Measurements from ENCODE around the gene ARHGAP24.

The ARHGAP24 gene

DNA sequence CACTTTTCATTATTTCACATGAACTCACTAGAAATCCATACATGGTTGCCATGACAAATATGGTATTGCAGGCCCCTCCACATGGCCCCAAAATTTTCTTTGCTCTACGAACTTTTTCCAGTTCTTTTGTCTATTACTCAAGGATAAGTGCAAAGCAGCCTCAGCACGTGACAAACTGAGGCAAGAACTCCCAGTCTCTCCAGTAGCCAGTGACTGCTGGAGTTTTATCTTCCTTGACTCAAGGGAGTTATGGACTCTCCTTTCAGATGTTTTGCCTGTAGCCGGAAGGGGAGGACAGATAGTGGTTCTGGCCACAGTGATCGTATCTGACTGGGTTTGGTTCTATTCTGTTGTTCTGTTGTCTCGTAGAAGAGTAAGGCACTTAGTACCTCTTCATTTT, 105.5 kb downstream of the ARHGAP24 start:
- no peak for DNase-seq (ENCODE audit: low spot score)

DNA sequence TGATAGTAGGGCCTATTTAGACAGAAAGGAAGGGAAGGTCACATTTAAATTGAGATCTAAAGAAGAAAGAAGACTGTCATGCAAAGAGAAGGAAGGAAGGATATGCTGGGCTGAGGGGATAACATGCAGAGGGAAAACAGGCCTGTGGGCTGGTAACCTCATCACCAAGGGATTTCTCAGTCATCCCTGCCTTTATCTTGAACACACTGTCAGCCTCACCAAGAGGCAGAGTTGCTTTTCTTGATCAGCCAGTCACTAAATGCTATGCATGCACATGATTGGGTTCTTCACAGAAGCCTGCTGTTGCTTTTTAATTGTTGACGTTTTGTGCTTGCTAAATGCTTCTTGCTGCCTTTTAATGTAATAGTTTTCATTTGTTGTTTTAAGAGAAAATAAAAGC, 113.0 kb downstream of the ARHGAP24 start:
- no peak for DNase-seq (ENCODE audit: low spot score)

DNA sequence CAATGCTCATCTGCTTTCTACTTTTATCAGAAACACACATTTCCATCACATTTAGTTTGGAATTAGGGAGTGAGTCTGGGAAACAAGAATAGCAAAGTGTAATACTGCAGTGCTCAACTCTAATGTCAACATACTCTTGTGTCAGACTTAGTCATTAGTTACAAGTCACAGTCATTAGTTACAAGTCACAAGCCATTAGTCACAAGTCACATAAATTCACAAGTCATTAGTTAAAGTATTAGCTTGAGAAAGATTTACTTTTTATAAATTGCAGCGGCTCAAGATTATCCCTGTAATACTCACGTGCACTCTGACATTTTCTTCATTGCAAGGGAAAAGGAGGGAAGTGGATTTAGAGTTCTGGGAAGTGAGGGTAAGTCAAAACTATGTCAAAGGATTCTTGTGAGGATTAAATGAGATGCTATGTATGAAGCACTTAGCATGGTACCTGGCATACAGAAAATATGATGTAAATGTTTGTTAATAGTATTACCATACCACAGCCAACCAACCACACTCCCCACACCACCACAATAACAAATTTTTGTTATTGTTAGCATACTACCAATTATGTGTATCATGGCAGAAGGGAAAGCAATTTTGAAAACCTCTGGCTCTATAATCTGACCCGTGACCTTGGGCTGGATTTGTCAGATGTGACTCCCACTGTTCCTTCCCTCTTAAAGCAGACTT, 116.6 kb downstream of the ARHGAP24 start:
- no peak for DNase-seq (ENCODE audit: low spot score)

DNA sequence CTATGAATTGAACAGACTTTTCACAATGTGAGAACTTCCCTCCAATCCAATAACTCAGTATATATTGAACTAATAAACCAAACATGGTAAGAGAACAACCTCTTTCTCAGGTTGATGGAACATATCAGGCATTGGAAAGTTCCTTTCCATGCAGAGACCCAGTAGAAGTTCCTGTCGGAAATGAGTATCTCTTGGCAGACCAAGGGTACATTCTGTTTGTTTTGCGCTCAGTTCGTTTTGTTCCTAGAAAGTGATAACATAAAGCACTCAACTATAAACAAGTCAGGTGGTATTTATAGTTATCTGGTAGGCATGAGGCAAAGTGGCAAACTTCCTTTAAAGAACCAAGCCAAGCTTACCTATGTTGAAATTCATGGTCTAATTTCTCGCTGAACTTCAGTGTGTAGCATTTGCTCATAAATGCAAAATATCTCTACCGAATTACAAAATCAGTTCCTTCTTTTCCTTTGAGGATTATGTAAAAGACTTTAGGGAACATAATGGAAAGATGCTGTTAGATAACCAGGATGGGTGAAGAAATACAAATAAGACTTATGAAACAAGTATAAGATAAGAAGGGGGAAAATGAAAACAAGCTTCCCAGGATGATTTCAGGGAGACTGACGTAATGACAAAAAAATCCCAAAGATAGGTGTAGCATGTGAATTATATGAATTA, 120.3 kb downstream of the ARHGAP24 start:
- no peak for DNase-seq (ENCODE audit: low spot score)

DNA sequence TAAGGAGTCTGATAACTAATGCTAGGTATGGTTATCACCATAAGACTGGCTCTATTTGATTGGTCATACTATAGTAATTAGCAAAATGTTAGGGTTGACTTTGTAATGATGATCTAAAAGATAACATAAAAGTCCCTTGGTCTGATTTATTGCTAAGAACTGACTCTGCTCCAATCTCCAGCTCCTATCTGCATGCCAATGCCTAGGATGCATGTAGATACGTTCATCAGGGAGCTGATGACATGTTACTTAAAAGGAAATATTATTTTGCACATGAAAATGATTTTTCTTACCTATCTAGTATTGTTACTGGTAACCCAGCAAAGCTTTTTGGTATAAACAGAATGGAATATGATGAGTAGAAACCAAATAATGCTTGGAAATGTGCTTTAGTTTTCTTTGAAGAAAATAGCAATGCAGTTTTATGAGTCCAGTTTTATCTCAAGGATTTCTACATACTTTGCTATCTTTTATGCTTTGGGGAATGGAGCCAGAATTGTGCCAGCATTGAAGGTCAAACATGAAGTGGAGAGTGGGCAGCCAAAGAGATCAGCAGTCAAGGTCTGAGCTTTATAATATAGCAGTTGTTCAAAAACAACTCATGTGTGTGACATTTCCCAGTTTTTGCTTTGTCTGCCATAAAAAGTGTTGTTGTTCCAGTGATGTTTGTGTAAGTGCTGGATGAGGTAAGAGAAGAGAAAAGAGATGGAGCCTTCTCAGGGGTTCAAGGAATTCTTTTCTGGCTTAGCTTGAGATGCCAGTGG, 121.0 kb downstream of the ARHGAP24 start:
- no peak for DNase-seq (ENCODE audit: low spot score)

DNA sequence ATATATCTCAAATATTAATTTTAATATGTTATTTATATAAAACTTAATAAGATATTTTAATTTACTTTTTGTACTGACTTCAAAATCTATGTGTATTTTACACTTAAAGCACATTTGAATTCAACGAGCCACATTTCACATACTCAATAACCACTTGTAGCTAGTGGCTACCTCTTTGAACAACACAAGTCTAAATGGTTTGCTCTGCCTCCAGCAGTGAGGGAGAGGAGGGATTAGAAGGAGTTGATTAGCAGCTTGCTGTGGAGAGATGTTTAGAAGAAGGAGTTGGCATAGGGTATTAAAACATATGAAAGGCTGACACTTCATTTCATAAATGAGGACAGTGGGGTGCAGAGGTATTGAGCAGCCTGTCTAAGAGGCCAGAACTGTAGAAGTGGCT, 124.0 kb downstream of the ARHGAP24 start:
- DNase-seq (ENCODE audit: low spot score) = no peak

DNA sequence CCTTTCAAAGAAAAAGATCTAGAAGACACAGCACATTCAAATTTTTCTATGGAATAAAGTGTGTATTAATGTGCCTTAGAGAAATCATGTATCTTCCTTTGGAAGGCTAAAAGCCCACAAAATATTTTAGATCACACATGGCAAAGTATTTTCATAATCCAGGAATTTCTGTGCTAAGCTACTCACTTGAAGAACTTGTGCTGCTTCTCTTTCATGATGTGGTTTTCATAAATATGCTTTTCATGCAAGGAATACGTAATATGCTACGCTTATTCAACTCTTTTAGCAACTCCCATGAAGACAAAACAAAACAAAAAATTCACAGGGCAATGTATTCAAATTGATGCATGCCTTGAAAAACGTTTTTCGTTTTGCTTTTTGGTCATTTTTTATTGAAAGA, 125.6 kb downstream of the ARHGAP24 start:
- no peak for DNase-seq (ENCODE audit: low spot score)

DNA sequence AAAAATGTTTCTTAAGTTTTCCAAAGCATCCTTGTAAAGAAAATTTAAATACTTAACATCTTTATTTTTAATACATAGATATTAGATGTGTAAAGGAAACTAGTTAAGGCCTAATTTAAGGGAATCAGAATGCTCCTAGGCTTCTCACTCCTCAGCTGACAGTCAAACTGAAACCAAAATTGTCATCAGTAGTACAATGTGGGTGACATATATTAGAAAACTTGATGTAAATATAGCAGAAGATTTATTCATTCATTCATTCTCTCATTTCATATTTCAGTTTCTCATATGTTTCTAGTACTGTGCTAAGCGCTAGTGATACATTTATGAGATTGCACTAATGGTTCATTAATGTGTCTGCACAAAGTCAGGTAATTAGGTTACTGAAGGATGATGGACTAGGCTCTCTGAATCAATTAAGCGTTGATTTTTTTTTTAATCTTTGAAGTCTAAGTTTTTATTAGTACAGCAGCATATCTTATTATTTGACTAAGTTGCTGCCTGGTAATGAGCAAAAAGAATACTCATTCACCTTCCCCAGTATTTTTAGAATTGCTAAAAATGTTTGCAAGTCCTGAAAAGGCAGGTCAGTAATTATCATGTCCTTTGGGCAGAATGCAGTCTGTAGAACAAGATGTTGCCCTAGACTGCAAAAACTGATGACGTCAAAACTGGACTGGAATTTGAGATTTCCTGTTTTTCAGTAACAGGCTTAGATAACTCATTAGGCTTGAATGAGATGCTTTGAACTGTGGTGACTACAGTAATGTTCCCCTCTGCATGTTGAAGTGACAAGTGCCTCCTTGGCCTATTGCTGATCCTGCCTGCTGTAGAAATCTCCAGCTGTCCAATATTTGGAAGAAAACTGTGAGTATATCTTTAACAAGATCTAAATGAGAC, 128.7 kb downstream of the ARHGAP24 start:
- no peak for DNase-seq (ENCODE audit: low spot score)

DNA sequence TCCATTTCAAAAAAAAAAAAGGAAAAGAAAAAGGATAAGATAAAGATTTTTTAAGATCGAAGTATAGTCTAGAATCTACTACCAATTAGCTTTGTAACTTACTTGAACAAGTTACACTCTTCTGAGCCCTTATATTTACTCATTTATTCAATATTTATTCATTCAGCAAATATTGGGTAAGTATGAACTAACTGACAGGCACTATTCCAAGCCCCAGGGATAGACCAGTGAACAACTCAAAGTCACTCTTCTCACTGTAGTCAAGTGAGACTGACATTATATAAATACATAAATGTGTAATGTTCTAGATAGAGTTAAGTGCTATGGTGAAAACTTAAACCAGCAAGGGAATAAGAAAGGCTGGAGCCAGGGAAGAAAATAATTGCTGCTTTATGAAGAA, 131.6 kb downstream of the ARHGAP24 start:
- no peak for DNase-seq (ENCODE audit: low spot score)

DNA sequence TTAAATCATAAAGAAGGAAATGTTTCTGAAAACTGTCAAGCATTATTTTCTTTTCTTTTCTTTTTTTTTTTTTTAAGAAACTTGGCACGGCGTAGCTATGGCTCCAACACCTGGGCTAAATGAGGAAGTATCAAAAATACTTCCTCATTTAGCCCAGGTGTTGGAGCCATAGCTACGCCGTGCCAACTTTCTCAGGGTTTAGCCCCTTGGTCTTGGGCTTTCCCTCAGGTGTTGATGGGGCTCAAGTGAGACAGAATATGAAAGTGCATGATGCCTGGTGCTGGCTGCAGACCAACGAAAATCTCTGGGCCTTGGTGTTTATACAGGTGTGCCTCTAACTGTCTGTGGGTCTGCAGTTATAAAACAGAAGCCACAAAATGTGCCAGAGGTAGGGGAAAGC, 132.7 kb downstream of the ARHGAP24 start:
- DNase-seq (ENCODE audit: low spot score) = no peak

DNA sequence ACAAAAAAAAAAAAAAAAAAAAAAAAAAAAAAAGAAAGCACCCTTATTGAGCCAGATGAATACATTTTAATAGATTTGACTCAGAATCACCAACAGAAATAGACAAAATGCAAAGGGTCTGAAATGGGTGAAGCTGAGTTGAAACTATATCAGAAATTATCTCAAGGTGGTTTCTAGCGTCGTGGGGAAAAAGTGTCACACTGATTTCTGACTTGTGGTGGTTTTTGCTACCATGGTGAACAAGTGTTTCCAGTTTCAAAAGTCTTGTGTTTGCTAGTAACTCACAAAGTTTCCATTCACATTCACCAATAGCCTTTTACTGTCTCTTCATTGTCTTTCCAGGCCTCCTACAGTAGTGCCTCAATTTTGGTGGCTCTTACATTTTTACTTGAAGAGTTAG, 135.5 kb downstream of the ARHGAP24 start:
- DNase-seq (ENCODE audit: low spot score) = no peak

DNA sequence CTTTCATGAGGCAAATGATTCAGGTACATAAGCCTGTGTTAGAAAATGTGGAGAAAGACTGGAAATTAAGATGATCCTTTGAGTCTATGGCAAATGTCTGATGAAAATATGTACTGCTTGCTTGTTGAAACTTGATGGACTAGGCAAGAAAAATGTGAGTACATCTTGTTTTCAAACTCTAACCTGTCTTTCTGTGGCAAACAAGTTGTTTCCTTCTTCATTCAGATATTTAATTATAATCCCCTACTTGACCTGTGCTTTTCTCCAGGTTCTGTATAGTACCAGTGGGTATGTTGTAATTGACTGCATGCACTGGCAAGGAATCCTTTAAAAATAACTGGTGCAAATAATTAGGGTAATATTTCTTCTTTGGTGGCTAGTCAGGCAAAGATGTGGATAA, 136.7 kb downstream of the ARHGAP24 start:
- DNase-seq (ENCODE audit: low spot score) = no peak

DNA sequence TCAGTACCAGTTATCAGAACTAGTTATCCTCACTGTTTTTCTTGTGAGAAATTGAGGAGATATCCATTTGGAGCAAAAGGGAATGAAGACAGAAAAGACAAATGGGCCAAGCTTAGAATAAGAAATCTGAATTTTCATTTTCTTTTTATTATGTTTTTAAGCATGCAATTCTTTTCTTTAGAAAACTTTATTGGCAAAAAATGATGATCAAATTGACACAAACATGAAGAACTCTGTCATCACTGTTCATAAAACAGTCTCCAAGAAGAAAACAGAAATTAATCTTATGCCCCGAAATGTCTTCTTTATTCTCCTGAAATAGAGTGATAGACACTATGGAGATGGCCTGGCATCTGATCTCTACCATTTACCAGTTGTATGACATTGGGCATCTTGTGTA, 139.0 kb downstream of the ARHGAP24 start:
- no peak for DNase-seq (ENCODE audit: low spot score)

DNA sequence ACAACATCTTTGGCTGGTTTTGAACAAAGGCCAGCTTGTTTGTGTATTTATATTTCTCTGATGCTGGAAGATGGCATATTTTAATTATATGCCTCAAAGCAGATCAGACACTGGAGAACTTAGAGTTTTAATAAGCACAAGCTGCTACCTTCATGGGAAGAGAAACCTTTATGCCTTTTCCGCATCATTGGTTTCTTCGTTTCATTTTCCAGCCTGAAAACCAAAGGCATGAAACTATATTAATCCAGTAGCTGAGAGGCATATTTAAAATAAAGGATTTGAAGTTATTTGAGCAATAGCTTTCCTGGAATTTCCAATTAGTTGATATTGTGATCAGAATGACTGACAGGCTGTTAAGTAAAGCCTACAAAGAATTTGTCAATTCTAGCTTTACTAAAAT, 141.0 kb downstream of the ARHGAP24 start:
- DNase-seq (ENCODE audit: low spot score) = no peak

DNA sequence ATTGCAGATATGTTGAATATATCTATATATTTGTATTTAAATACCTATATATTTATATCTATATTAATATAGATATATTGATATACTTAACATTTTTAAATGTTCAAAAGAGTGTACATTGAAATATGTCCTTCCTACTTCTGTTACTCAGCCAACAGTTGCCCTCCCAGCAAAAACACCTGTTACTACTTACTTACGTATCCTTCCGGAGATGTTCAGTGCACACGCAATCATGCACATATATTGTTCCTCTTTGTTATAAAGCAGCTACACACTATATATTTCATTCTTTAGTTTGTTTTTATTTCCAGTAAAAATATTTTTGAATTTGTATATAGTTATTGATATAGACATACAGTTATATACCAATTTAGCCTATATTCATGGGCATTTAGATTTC, 142.3 kb downstream of the ARHGAP24 start:
- DNase-seq (ENCODE audit: low spot score) = no peak

DNA sequence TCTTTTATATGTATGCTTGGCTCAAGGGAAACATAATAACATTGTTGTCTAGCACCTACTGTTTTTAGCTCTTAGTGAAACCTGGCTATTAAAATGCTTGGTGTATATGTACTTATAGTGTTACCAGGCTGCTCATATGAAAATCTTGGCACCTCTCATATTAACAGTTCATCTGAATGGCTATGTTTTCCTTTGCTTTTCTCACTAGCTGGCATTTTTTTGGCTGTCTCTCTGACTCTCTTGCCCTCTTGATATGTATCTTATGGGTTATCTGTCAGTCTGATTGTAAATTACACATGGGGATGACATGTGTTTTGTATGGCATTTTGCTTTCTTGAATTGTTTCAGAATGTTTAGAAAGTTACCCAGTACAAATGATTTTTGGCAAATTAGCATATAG, 158.0 kb downstream of the ARHGAP24 start:
- no peak for DNase-seq (ENCODE audit: low spot score)

DNA sequence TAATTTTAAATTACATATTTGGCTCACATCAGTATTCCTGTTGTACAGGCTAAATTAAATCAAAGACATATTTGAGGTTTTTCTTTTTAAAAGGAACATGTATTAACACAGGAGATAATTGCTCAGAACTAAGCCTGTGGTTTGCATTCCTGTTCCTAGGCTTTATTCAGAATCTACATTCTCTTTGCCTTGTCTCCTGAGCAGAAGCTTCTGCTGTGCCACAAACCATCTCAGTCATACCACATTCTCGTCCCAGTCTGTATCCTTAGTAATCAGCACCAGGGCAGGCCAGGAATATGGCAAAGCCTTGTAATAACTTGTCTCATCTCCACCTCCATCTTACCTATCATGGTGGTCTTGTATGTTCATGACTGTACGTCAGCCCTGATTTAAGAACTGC, 162.8 kb downstream of the ARHGAP24 start:
- no peak for DNase-seq (ENCODE audit: low spot score)

DNA sequence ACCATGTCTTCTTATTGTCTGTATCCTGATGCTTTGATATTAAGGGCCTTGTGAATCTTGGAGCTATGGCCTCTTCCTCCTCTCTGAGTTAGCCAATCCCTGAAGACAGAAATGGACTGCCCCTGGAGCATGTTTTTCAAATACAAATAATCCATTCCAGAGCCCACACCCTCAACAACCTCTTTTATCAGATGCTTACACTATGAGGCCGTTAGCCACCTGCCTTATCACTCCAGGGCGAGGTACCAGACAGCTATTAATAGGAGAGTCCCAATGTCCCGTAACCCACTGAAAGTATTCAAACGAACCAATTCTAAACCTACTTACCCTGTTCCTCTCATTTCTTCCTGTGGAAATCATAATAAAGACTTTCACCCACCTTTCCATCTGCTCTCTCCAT, 165.0 kb downstream of the ARHGAP24 start:
- DNase-seq (ENCODE audit: low spot score) = no peak

DNA sequence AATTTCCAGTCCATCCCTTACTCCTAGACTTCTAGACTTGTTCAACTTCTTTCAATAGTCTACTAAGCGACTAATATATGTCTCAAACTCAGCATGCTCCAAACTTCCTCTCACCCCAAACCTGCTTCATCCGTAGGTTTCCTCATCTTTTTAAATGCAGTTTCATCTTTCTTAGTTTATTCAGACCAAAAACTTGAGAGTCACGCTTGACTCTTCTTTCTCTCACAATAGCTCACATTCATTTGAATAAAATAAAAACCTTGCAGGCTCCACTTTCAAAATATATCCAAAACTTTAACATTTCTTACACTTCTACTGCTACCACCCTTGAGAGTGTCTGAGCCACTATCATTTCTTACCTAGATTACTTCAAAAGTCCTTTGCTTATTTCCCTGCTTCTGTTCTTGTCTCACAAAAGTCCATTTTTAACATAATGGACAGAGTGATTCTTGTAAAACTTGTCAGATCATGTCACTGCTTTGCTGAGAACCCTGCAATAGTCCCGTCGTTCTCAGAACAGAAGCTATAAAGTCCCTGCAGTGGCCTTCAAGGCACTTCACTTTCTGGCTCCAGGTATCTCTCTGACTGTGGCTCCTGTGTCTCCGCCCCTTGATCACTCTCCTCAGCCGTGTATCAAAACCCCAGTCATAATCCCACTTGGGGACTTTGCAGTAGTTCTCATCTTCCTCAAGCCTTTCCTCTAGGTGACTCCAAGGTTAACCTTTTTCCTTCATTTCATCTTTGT, 167.6 kb downstream of the ARHGAP24 start:
- no peak for DNase-seq (ENCODE audit: low spot score)

DNA sequence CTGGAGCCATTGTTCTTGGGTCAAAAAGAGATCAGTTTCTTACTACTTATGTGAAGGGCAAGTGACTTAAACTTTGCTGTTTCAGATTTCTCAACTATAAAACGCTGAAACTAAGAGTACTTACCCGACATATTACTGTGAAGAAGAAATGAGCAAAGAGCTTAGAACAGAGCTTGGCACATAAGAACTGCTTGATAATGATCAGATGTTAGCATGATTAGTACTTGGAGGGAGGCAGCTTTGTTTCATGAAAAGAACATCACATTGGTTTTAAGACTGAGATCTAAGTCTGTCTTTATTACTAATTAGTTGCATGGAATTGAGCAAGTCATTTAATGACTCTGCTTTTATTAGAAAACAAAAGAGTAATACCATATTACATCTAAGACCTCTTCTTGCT, 169.1 kb downstream of the ARHGAP24 start:
- no peak for DNase-seq (ENCODE audit: low spot score)

DNA sequence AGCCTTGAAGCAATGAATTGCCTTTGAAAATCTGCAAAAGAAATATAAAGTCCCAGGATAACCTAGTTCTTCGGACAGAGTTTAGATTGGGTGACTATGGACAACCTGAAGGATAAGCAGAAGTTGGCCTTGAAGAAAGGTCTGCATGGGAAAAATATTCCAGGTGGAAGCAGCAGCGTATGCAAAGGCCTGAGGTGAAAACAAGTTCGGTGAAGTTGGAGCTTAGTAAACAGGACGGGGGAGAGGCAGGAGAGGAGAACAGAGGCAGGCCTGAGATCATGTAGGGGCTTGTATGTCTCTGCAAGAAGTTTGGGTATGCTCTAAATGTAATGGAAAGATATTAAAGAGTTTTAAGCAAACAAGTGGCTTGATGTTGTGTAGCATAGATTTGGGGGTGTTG, 176.0 kb downstream of the ARHGAP24 start:
- no peak for DNase-seq (ENCODE audit: low spot score)
